ENCODE measurements around the gene SEPTIN5. TPM values are rescaled to one million over a fixed set of nuclear protein-coding genes. Genes with fewer than 3 reads are reported as not detected.

SEPTIN5 gene
- total and polyA plus RNA-seq, 9 of the 15 experiments (the other 6 are each of a cell fraction or from before 2014, with no cell fraction given): 0.03 to 195 (median 119) TPM

DNA sequence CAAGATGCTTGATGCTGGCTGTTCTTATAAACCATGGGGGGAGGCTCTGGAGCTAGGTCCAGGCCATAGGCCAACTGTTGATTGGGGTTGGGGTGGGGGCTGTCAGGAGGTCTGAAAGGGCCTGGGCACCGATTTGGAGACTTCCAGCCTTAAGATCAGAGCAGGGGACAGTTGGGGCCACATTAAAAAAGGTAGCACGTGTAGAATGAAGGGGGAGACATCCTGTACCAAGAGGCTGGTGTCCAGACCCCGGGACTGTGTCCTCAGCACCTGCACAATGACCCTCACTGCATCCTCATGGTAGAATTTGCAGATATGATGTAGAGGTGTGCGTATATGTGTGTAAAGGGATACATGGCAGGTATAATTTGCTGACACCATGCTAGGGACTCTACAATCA is 33.8 kb downstream of the SEPTIN5 start:
- in situ Hi-C loops (cut with MboI): no loop called here
- BruUV-seq (replicated peaks): no TSS peak
- Histone ChIP-seq H3K79me2 (ENCODE audit: control insufficient read depth, insufficient read depth, low read length) (no peaks in the 10 kb centered on the region), H3K4me3 (no peak overlapping the region), H3K9ac (ENCODE audit: insufficient read depth in 1 of 2, low read depth in 2 of 2, low read length in 2 of 2) (no peak overlapping the region), H3K9me1 (ENCODE audit: control insufficient read depth, insufficient read depth, low read length) (no peaks in the 10 kb centered on the region), H3K4me2 (ENCODE audit: insufficient read depth, low read length) (no peak overlapping the region), H4K20me1 (replicated peaks; ENCODE audit: control insufficient read depth, insufficient read depth, low read length) (peaks cover 41% of the 10 kb centered on the region), H3K36me3 (ENCODE audit: control insufficient read depth, insufficient read depth, low read length) (no peaks in the 10 kb centered on the region), H3K9me3 (replicated peaks; ENCODE audit: control insufficient read depth, insufficient read depth, low read depth, low read length) (no peaks in the 10 kb centered on the region; the same call in 1 of the 2 replicates), H3K4me1 (replicated peaks in 1 of 2; ENCODE audit: control insufficient read depth in 2 of 2, insufficient read depth in 2 of 2, low read length in 2 of 2) (peaks cover 5 to 67% of the 10 kb centered on the region in 2 experiments), H3K27ac (ENCODE audit: extremely low read depth, low read depth, low read length) (no peak overlapping the region), H3K27me3 (ENCODE audit: control insufficient read depth in 2 of 2, insufficient read depth in 2 of 2, low read length in 2 of 2) (peaks cover 29 to 67% of the 10 kb centered on the region in 2 experiments; a peak in 4 of 5 replicates), H2AFZ (ENCODE audit: low read depth, low read length) (no peak overlapping the region)
- intact Hi-C loops (cut with micrococcal nuclease): no loop called here
- WGBS (ENCODE audit: insufficient coverage, low coverage, missing lambda C conversion rate): 7% methylated on average over 4 of the region's 4 CpGs
- no peak for ATAC-seq
- ChIA-PET POLR2A (interaction anchor here (0.6 to 1.5 kb wide), 9 partner anchors 9 to 279 kb away, joined by 3 to 8 read pairs (median 3); no protein-coding TSS in a partner anchor), CTCF (ENCODE audit: low intra/inter-chr PET ratio) (interaction anchor here (0.5 to 0.6 kb wide), 3 partner anchors 11 to 782 kb away, joined by 3 to 4 read pairs (median 3); no protein-coding TSS in a partner anchor)
- TF ChIP-seq ETV6 (IDR thresholded peaks at IDR 0.05; ENCODE audit: borderline replicate concordance in 1 of 2, low read depth in 2 of 2, low read length in 1 of 2) (no peak), ETV6 (CRISPR knock-in tag; IDR thresholded peaks at IDR 0.05; ENCODE audit: borderline replicate concordance) (no peak)
- TF ChIP-seq, protein P1, sequence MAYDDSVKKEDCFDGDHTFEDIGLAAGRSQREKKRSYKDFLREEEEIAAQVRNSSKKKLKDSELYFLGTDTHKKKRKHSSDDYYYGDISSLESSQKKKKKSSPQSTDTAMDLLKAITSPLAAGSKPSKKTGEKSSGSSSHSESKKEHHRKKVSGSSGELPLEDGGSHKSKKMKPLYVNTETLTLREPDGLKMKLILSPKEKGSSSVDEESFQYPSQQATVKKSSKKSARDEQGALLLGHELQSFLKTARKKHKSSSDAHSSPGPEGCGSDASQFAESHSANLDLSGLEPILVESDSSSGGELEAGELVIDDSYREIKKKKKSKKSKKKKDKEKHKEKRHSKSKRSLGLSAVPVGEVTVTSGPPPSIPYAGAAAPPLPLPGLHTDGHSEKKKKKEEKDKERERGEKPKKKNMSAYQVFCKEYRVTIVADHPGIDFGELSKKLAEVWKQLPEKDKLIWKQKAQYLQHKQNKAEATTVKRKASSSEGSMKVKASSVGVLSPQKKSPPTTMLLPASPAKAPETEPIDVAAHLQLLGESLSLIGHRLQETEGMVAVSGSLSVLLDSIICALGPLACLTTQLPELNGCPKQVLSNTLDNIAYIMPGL (CRISPR knock-in tag; IDR thresholded peaks at IDR 0.05): 0 out of 2 replicates have a peak, but pooled peaks have one; percentile 61
- no peak for DNase-seq (ENCODE audit: extremely low read depth in 1 of 4, low spot score in 3 of 4)
- no peak for FAIRE-seq
